ENCODE data around the gene USP9X.
"Not testable (repeated sequence)": the region's sequence is repeated elsewhere in the genome, so short reads cannot be mapped to it uniquely, and the experiment has no call there.

Gene USP9X

DNA sequence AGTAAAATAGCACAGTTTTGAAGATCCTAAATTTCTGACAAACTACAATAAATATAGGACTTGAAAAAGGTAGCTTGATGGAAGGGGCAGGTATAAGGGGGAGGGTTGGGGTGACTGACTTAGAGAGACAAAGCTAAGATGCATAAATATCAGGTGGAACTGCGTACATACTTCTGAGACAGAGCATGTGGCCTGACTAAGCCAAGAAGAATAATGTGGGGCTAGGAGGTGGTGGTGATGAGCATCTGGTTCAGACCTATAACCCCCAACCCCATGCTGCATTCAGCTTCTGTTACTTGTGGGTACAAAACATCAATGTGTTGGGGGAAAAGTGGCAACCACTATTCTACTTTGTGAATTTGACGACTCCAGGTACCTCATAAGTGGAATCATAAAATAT lies 19.8 kb downstream of the USP9X start:
- no peaks in the 10 kb centered on the region for H3K27me3 ChIP-seq (ENCODE audit: insufficient read depth, low read length)
- H3K9me2 ChIP-seq (ENCODE audit: low read depth, low read length): no peaks in the 10 kb centered on the region
- H3K36me3 ChIP-seq (ENCODE audit: insufficient read depth, low read length): peaks cover 14% of the 10 kb centered on the region; the same call in 1 of the 2 replicates
- H3K9me3 ChIP-seq (ENCODE audit: low read length): no peaks in the 10 kb centered on the region
- H2AFZ ChIP-seq (ENCODE audit: low read length): no peak overlapping the region
- H4K20me1 ChIP-seq (ENCODE audit: insufficient read depth, low read length): no peaks in the 10 kb centered on the region
- H3F3A ChIP-seq (ENCODE audit: insufficient read depth, low read length): no peaks in the 10 kb centered on the region
- H3K9ac ChIP-seq (ENCODE audit: low read length): no peak overlapping the region
- peaks cover 26% of the 10 kb centered on the region for H3K4me1 ChIP-seq (ENCODE audit: insufficient read depth, low read length, severe bottlenecking)
- peaks cover 93% of the 10 kb centered on the region for H3K79me2 ChIP-seq (ENCODE audit: insufficient read depth, low read length)
- H3K27ac ChIP-seq (ENCODE audit: low read depth, low read length, poor library complexity, severe bottlenecking): no peak overlapping the region
- no peak overlapping the region for H3K4me2 ChIP-seq (ENCODE audit: low read length)
- TF ChIP-seq, protein P1, sequence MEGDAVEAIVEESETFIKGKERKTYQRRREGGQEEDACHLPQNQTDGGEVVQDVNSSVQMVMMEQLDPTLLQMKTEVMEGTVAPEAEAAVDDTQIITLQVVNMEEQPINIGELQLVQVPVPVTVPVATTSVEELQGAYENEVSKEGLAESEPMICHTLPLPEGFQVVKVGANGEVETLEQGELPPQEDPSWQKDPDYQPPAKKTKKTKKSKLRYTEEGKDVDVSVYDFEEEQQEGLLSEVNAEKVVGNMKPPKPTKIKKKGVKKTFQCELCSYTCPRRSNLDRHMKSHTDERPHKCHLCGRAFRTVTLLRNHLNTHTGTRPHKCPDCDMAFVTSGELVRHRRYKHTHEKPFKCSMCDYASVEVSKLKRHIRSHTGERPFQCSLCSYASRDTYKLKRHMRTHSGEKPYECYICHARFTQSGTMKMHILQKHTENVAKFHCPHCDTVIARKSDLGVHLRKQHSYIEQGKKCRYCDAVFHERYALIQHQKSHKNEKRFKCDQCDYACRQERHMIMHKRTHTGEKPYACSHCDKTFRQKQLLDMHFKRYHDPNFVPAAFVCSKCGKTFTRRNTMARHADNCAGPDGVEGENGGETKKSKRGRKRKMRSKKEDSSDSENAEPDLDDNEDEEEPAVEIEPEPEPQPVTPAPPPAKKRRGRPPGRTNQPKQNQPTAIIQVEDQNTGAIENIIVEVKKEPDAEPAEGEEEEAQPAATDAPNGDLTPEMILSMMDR (IDR thresholded peaks at IDR 0.05; ENCODE audit: low read length): no peak
- TF ChIP-seq EZH2 (IDR thresholded peaks at IDR 0.05; ENCODE audit: borderline replicate concordance, low read length): no peak
- no peak overlapping the region for H3K4me3 ChIP-seq (ENCODE audit: low read depth, low read length, poor library complexity, severe bottlenecking)

DNA sequence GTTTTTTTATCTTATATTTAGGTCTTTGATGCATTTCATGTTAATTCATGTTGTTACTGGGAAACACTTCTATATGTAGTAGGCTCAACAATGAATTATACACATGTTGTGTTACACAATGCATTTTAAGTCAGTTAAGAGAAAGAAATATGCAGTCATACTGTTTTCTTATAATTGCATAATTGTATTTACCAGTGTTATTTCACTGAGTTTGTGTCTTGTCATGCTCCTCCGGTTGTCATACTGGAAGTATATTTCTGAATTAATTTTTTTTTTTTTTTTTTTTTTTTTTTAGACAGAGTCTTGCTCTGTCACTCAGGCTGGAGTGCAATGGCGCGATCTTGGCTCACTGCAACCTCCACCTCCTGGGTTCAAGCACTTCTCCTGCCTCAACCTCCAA lies 21.0 kb downstream of the USP9X start:
- not testable (repeated sequence) for H3K9ac ChIP-seq (ENCODE audit: low read length); H3K4me2 ChIP-seq (ENCODE audit: low read length); H3K27me3 ChIP-seq (ENCODE audit: insufficient read depth, low read length); H4K20me1 ChIP-seq (ENCODE audit: insufficient read depth, low read length); H3K4me3 ChIP-seq (ENCODE audit: low read depth, low read length, poor library complexity, severe bottlenecking); H3K9me2 ChIP-seq (ENCODE audit: low read depth, low read length); H3K9me3 ChIP-seq (ENCODE audit: low read length); H3K27ac ChIP-seq (ENCODE audit: low read depth, low read length, poor library complexity, severe bottlenecking); H3F3A ChIP-seq (ENCODE audit: insufficient read depth, low read length); H2AFZ ChIP-seq (ENCODE audit: low read length)
- Histone ChIP-seq H3K36me3 (ENCODE audit: insufficient read depth, low read length) (peaks cover 14% of the 10 kb centered on the region; the same call in 1 of the 2 replicates), H3K4me1 (ENCODE audit: insufficient read depth, low read length, severe bottlenecking) (peaks cover 38% of the 10 kb centered on the region), H3K79me2 (ENCODE audit: insufficient read depth, low read length) (peaks cover 93% of the 10 kb centered on the region)

DNA sequence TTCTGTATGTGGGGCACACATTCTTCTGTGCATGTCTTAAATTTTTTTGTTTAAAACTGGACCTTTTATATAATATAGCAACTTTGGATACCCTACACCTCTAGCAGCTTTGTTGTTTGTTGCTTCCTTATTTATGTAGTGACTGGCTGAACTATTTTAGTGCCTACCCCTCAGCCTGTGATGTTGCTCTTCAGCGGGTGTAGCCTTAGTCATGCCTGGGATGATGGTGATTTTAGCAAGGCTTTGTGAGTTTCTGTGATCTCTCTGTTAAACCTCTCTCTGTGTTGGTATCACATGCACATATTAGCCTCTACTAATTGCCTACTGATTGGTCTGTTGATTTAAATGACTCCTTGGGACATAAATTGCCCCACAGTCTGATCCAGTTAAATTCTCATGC lies 22.8 kb downstream of the USP9X start:
- peaks cover 14% of the 10 kb centered on the region; the same call in 1 of the 2 replicates for H3K36me3 ChIP-seq (ENCODE audit: insufficient read depth, low read length)
- no peak overlapping the region for H3K9ac ChIP-seq (ENCODE audit: low read length)
- peaks cover 55% of the 10 kb centered on the region for H3K4me1 ChIP-seq (ENCODE audit: insufficient read depth, low read length, severe bottlenecking)
- H3K27me3 ChIP-seq (ENCODE audit: insufficient read depth, low read length): no peaks in the 10 kb centered on the region
- no peak overlapping the region for H3K4me3 ChIP-seq (ENCODE audit: low read depth, low read length, poor library complexity, severe bottlenecking)
- H3K79me2 ChIP-seq (ENCODE audit: insufficient read depth, low read length): peaks cover 92% of the 10 kb centered on the region
- H3K27ac ChIP-seq (ENCODE audit: low read depth, low read length, poor library complexity, severe bottlenecking): no peak overlapping the region
- TF ChIP-seq EZH2 (IDR thresholded peaks at IDR 0.05; ENCODE audit: borderline replicate concordance, low read length): no peak
- TF ChIP-seq, protein P1 (IDR thresholded peaks at IDR 0.05; ENCODE audit: low read length): no peak
- no peaks in the 10 kb centered on the region for H4K20me1 ChIP-seq (ENCODE audit: insufficient read depth, low read length)
- H3K4me2 ChIP-seq (ENCODE audit: low read length): peak overlapping the region; percentile 20
- H3F3A ChIP-seq (ENCODE audit: insufficient read depth, low read length): no peaks in the 10 kb centered on the region
- H2AFZ ChIP-seq (ENCODE audit: low read length): no peak overlapping the region
- H3K9me3 ChIP-seq (ENCODE audit: low read length): no peaks in the 10 kb centered on the region
- H3K9me2 ChIP-seq (ENCODE audit: low read depth, low read length): no peaks in the 10 kb centered on the region

DNA sequence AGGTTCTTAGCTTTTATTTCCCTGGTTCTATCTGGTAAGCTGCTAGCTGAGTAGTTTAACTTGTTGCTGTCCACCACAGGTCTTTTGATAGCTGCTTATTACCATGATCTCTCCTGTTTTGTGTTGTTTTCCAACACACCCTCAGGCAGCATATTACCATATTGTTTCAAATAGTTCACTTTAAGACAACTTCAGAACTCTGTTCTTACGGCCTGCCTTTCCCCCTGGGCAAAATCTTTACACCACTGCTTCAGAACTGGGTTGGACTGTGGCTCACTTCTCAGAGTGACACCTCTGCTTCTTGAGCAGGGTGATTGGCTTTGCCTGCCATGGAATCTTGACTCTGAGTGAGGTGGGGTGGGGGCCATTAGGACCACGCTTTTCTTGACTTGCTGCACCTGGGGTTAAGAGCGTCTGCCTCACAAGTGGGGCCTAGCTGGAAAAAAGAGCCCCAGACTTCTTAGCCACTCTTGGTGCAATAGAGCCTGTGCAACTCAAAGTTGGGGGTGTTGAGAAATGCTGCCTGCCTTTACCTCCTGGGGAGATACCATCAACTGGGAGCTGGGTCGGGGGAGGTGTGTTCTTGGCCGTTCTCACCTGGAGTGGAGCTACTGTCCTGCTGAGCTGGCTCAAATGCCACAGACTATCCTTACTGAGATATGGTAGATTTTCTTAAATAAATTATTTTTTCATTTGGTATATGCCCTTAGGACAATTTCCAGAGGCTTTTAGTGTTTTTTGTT lies 23.4 kb downstream of the USP9X start:
- Histone ChIP-seq H3K36me3 (ENCODE audit: insufficient read depth, low read length) (peaks cover 14% of the 10 kb centered on the region; the same call in 1 of the 2 replicates), H3F3A (ENCODE audit: insufficient read depth, low read length) (no peaks in the 10 kb centered on the region), H3K4me3 (ENCODE audit: low read depth, low read length, poor library complexity, severe bottlenecking) (no peak overlapping the region), H3K9ac (ENCODE audit: low read length) (no peak overlapping the region), H3K27me3 (ENCODE audit: insufficient read depth, low read length) (no peaks in the 10 kb centered on the region), H3K27ac (ENCODE audit: low read depth, low read length, poor library complexity, severe bottlenecking) (no peak overlapping the region), H3K4me2 (ENCODE audit: low read length) (peak overlapping the region; percentile 20), H3K9me2 (ENCODE audit: low read depth, low read length) (no peaks in the 10 kb centered on the region), H2AFZ (ENCODE audit: low read length) (no peak overlapping the region), H3K4me1 (ENCODE audit: insufficient read depth, low read length, severe bottlenecking) (peaks cover 60% of the 10 kb centered on the region), H3K79me2 (ENCODE audit: insufficient read depth, low read length) (peaks cover 91% of the 10 kb centered on the region), H4K20me1 (ENCODE audit: insufficient read depth, low read length) (no peaks in the 10 kb centered on the region), H3K9me3 (ENCODE audit: low read length) (no peaks in the 10 kb centered on the region)
- no peak for TF ChIP-seq EZH2 (IDR thresholded peaks at IDR 0.05; ENCODE audit: borderline replicate concordance, low read length)
- TF ChIP-seq, protein P1 (IDR thresholded peaks at IDR 0.05; ENCODE audit: low read length): no peak

All from OCI-LY1 (cell line).